ENCODE data around the gene CCP110.

Gene CCP110

DNA sequence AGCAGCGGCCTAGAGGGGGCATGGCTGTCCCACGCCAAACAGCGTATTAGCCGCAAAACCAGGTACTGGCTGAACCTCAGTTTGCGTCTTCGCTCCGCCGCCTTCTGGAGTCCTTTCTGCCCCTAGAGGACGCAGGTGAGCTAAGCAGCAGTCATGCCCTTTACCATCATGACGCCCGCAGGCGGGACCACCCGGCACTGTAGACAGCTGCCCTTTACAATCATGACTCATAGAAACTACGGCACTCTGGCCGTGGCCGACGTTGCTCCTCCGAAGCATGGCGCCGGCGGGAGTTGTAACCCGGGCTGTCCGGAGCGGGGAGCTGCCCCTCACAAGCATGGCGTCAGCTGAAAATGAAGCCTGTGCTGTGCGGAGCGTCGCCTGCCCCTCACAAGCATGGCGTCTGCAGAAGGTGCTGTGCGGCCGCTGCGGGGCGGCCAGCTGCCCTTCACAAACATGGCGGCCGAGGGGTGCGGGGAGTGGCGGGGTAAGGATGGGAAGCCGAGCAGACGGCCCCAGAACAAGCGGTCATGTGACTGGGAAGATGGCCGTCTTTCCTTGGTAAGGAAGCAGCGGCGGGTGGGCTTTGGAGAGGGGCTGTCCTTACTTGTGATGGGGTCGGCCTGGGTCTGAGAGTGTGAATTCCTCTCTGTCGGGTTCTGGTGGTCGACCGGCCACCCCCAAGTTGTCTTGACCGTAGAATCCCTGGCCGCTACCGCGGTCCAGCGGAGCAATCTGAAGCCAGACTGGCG lies 31.6 kb downstream of the CCP110 start, which contains the start of gene VPS35L:
TSS of gene VPS35L (plus strand) at position 518 of the 752 bp plus-strand sequence. CDS start at position 545, 27 bp downstream.
- peak; percentile 95 to 96 for DNase-seq

DNA sequence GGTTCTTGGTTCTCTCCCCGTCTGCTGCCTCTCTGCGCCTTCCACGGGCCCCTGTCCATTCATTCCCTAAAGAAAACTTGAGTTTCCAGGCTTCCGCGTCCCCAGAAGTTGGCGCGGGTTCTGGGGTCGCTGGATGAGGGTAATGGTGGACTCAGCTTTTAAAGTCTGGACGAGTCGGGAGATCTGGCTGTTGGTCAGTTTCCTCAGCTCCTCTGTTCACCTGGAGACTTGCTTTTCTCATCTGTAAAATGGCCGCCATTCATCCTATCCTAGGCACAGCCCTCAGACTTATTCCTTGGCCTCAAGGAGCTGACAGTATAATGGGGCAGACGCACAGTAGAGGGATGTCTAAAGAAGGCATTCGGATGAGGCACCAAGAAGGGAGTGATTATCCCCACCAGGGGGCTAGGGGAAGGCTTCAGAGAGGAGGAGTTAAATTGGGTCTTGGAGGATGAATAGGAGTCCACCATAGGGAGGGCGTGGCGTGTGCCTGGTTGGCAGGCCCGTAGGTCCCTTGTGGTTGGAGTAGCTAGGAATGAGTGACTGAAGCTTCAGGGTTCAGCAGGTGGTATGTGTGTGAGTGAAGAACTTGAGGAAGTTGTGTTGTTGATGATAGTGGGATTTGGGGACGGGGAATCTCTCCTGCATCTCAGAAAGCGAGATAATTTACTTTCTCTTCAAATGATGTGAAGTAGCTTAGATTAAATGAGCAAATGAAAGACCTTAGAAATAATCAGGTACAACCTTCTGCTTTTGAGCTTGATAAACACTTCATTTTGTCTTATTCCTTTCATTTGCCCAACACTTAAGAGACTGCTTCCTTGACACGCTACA lies 32.4 kb downstream of the CCP110 start:
- DNase-seq, result peak; percentile 26 to 27

DNA sequence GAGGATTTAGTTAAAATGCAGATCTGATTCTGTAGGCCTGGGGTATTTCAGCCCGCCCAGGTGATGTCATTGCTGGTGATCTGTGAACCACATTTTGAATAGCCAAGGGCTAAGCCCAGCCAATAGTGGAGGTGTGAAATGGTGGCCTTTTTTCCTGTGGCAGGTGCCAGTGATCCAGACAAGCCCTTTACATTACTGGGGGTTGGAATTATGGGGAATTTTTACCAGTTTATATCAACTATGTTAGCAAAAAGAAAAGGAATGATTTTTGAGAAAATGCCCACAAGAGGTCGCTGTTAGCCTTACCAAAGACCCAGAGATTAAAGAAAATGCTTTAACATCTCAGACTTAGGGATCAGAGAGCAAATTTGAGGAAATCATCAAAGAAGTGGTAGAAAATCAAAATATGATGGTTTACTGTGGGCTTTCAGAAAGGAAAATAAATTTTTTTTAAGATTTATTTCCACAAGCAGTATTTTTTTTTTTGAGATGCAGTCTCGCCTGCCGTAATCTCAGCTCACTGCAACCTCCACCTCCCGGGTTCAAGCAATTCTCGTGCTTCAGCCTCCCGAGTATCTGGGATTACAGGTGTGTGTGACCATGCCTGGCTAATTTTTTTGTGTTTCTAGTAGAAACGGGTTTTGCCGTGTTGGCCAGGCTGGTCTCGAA lies 35.6 kb downstream of the CCP110 start:
- peak in 1 of 2 donors; percentile 6 for DNase-seq

DNA sequence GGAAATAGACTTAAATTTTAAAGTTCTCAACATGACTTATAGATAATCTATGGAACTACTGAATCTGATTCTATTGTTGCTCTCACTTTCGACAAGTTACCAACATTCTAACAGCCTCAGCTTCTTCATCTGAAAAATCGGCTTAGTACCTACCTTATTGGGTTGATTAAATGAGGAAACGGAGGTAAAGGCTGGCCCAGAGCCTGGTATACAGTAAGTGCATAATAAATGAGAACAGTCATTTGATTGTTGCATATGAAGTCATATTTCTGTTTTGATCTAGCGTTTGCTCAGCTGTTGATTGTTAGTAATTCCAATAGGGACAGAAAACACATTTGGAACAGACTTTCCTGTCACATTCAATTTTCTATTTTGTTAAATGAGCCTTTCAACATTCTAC lies 36.3 kb downstream of the CCP110 start:
- DNase-seq, result no peak

DNA sequence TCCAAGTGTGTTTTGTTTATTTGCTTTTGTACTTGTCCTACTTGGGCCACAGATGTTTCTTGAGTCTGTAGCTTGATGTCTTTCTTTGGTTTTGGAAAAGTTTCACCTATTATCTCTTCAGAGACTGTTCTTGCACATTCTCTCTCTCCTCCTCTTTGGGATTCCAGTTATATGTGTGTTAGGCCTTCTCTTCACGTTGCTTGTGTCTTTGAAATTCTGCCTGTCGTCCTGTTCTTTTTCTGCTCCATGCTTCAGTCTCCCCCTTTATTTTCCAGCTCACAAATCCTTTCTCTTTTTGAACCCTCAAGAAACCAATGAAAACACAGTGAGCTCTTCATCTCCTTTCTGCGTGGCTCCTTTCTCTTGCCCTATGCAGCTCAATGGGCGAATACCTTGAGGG lies 39.6 kb downstream of the CCP110 start:
- DNase-seq, result no peak

DNA sequence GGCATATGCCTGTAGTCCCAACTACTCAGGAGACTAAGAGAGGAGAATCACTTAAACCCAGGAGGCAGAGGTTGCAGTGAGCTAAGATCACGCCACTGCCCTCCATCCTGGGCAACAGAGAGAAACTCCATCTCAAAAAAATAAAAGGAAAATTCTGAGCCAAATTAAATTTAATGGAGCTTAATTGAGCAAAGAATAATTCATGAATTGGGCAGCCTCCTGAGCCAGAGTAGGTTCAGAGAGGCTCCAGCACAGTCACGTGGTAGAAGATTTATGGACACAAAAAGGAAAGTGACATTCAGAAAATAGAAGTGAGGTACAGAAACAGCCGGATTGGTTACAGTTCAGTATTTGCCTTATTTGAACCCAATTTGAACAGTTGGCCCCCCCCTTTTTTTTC lies 42.6 kb downstream of the CCP110 start:
- no peak for DNase-seq

DNA sequence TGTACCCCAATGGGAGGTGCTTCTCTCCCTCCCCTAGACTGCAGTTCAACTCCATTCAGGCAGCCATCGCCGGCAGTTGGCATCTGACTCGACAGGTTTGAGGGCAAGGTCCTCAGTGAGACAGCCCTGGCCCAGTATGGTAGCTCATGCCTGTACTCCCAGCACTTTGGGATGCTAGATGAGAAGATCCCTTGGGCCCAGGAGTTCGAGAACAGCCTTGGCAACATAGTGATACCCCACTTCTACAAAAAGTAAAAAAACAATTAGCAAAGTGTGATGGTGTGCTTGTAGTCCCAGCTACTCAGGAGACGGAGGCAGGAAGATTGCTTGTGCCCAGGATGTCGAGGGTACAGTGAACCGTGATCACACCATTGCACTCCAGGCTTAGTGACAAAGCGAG lies 43.8 kb downstream of the CCP110 start:
- no peak for DNase-seq

DNA sequence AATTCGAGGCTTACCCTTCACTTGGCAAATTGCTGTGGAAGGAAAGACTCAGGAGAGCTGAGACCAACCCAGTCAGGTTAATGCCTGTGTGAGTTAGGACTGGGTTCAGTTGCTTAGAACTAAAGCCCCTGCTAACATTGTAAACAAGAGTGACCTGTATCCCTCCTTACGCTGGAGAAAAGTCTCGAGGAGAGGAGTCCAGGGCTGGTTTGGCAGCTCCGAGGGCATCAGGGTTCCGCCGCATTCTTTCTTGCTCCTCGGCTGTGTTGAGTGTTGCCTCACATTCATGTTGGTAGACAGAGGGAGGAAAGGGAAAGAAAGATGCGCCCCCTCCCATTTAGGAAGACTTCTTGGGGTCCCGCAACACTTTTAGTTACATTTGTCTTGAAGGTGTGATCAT lies 50.3 kb downstream of the CCP110 start:
- DNase-seq, result no peak

DNA sequence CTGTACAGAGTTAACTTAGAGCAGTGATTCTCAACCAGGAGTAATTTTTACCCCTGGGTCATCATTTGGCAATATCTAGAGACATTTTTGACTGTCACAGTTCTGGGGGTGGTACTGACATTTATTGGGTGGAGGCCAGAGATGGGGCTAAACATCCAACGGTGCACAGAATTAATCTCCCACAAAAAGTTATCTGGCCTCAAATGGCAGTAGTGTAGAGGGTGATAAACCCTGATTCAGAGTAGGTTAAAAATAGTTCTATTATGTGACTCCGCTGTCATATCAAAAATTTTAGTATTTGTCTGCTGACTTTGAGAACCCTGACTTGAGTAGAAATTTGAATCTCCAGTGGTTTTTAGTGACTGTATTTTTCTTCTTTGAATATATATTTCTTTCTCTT lies 50.9 kb downstream of the CCP110 start:
- no peak for DNase-seq

DNA sequence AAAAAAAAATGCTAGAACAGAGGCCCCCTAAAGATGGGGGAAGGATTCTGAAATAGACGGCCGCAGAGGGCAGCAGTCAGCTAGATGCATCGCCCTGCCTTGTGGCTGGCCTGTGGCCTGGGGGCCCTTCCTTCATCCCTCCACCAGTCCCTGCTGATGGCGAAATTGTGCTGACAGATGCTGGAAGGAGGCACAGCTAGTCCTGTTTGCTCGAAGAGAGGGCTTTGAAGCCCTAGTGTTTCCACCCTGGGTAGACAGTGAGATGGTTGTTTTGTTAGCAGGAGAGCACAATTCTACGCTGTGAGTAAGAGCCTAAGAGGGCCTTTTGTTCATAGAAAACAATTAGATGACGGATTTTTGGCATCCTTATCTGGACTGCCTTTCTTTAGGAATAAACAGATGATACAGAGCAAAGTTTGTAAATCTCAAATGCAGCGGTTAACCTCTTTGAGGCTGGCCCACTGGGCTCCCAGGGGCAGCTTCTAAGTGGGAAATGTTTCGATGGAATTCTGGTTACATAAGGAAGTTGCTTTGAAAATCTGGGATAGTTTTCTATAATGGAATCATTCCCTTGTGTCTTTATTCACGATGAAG lies 54.7 kb downstream of the CCP110 start:
- DNase-seq, result no peak

DNA sequence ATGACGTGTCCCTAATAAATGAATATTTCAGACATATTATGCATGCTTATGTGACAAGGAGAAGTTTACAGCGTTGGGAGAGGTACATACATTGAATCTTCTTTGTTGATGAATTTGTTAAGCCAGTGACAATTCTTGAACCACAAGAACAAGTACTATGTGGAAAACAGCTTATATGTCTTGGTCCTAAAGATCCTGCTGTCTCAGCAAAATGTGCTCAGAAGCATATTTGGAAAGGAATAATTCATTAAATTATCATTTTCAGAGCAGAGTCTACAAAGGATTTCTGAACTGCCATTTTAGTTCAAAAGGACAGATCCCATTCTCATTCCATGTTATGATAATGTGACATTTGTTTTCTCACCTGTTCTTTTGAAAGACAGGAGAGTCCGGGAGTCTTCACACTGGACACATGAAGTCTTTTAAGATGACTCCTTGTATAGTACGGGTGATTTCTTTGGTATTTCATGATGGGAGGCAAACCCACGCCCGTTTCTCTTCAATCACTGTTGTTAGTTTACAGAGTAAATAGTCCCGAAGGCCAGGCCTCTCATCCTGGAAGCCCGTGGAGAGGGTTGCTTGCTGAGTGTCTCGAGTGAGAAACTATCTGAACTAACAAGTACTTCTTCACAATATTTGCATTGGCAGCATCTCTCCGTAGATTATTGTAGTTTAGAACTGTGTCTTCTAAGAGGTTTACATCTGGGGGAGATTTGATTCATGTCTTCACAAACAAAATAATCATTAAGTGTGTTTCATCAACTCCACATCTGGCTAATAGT lies 58.5 kb downstream of the CCP110 start:
- no peak for DNase-seq

DNA sequence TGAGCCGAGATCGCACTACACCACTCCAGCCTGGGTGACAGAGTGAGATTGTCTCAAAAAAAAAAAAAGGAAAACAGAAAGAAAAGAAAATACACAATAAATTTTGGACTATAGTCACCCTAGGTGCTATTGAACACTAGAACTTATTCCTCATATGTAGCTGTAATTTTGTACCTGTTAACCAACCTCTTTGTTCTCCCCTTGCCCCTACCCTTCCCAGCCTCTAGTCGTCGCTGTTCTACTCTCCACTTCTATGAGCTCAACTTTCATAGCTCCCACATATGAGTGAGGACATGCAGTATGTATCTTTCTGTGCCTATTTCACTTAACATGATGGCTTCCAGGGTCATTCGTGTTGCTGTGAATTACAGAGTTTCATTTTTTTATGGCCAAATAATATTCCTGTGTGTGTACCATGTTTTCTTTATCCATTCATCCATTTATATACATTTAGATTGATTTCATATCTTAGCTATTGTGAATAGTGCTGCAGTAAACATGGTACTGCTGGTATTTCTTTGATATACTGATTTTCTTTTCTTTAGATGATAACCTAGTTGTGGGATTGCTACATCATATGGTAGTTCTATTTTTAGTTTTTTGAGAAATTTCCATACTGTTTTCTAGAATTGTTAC lies 60.0 kb downstream of the CCP110 start:
- DNase-seq, result peak; percentile 11 to 20

DNA sequence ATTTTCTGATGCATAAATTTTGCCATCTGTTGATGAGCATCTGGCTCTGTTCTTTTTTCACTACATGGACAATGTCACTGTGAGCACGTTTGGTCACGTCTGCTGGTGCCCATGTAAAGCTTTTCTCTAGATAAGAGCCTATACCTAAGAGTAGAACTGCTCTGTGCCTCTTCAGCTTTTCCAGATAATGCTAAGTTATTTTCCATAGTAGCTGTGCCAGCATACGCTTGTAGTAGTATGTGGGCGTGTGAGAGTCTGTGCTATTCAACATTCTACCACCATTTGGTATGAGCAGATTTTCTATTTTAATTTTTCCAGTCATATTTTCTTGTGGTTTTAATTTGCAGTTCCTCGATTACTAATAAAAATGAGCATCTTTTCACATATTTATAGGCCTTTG lies 64.9 kb downstream of the CCP110 start:
- DNase-seq, result no peak

DNA sequence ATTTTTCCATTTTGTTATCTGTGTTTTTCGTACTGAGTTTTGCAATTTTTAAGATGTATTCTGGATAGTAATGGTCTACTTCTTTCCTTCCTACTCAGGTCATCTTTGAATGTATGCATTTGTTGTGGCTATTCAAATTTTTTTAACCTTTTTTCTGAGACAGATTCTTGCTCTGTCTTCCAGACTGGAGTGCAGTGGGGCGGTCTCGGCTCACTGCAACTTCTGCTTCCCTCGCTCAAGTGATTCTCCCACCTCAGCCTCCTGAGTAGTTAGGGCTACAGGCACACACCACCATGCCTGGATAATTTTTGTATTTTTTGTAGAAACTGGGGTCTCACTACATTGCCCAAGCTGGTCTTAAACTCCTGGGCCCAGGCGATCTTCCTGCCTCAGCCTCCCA lies 65.4 kb downstream of the CCP110 start:
- no peak for DNase-seq

DNA sequence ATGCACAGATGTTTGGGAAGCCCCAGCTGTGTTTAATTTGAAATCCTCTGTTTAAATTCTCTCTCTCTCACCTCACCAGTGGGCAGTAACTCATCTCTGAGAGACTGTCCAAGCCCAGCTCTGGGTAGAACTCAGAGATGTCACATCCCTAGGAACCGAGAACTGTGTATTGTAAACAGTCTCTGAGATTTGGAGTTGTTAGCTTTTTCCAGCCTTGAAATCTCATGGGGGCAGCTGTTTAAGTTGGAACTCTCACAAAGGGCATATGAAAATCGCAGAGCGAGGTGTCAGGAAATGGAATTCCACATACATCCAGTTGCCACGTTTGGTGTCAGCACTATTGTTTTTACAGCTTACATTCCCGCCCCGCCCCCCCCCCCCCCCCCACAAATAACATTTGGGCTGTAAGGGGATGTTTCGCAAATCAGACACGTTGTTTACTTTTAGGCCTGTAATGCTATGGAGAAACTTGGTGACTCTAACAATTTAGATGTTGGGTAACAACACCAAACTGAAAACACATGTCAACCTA lies 66.1 kb downstream of the CCP110 start:
- DNase-seq, result no peak

DNA sequence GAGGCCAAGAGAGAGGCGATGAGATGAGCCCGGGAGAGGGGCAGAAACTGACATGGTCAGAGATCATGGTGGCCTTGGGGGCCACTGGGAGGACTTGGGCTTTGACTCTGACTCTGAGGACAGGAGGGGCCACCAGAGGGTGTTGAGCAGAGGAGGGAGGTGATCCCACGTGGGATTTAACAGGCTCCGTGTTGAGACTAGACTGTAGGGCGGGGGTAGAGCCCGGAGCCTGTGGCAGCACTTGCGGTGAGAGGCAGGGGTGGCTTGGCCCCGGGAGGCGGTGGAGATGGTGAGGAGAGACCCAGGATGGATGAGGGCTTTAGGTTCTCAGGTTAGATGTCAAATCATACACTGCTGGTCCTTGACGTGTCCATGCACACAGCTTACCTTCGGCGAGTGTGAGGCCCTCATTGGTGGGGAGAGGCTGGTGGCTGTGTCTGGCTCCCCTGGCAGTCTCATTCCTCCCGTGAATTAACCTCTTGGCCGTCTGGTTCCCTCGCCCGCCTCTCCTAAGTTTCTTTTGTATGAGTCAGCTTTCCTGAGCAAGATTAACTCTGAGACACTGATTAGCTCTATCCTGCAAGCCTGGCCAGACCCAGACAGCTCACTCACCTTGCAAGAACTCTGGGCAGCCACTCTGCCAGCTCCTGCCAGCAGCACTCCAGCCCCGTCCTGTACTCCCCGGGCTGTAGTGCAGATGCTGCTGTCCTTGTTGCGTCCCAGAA lies 71.5 kb downstream of the CCP110 start:
- DNase-seq, result no peak

DNA sequence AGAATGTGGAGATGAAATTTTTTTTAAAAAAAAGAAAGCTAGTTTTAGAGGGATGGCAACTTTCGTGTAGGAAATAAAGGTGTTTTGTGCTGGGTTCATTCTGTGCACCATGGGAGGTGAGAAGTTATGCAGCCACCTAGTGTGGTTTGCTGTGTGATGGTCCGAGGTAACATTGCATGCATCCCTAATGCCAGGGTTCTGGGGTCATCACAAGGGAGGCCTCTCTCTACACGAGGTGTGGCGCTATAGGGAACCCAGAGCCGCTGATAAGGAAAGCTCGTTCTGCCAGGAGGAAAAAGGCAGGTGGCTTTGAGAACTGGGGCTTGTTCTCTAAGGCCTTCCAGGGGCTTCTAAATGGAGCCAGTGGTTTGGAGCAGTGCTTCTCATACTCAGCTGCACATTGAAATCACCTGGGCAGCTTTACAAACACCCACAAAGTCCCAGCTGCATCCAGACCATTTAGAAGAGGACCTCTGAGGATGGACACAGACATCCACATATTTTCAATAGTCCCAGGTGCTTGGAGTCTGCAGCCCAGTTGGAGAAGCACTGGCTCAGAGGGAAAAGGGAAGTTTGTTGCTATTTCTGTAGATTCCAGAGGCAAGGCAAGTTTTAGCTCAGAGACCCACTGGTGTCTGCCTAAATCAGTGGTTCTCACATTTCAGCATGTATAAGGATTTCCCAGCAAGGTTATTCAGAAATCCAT lies 75.2 kb downstream of the CCP110 start:
- no peak for DNase-seq

DNA sequence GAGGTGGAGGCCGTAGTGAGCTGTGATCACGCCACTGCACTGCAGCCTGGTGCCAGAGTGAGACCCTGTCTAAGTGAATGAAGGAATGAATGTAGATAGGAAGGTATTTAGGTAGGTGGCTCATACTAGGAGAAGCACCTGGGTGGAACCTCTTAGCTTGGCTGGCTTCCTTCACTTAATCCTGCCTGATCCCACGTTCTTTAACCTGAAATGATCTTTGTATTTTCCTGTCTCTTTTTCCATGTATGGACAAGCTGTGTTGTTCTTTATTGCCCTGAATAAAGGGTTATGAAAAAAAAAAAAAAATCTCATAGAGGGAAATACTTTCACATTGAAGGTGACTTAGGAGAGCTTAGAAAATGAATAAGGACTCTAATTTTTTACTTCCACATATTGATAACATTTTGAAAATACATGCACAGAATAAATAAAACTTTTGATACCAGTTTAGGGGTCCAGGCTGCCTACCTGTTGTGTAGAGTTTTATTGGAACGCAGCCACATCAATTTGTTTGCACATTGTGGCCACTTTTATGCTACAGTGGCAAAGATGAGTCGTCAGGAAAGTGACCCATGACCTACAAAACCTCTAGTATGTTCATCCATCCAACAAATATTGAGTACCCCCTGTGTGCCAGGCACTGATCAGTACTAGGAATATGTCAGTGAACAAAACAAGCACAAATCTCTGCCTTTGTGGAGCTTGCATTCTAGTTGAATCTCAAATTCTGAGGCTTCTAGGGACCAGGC lies 76.4 kb downstream of the CCP110 start:
- no peak for DNase-seq
